ENCODE results near the gene CACUL1.

The CACUL1 gene

GRCh38 chr10:118732245-118733165 lies 22.3 kb downstream of the CACUL1 start:
- DNase-seq: no peak

- DNase-seq: no peak
These were observed 23.9 kb downstream of the CACUL1 start for GRCh38 chr10:118730756-118731456.

- DNase-seq: no peak
These were observed 25.0 kb downstream of the CACUL1 start for GRCh38 chr10:118729641-118730258.

- DNase-seq: no peak
These were observed 25.6 kb downstream of the CACUL1 start for GRCh38 chr10:118729200-118729599.

- DNase-seq: peak; percentile 77
These were observed 28.8 kb downstream of the CACUL1 start for GRCh38 chr10:118725886-118726500.

- no peak for DNase-seq
These were observed 31.3 kb downstream of the CACUL1 start for GRCh38 chr10:118723466-118723865.

- no peak for DNase-seq
These were observed 33.3 kb downstream of the CACUL1 start for GRCh38 chr10:118721539-118721876.

GRCh38 chr10:118720685-118721538 lies 33.9 kb downstream of the CACUL1 start:
- no peak for DNase-seq

GRCh38 chr10:118714366-118714765 lies 40.4 kb downstream of the CACUL1 start:
- no peak for DNase-seq

GRCh38 chr10:118712930-118713634 lies 41.7 kb downstream of the CACUL1 start:
- DNase-seq: no peak

- no peak for DNase-seq
These were observed 42.7 kb downstream of the CACUL1 start for GRCh38 chr10:118712080-118712479.

GRCh38 chr10:118710487-118710886 lies 44.3 kb downstream of the CACUL1 start:
- DNase-seq: no peak

GRCh38 chr10:118708571-118708970 lies 46.2 kb downstream of the CACUL1 start:
- DNase-seq: no peak

- DNase-seq: no peak
These were observed 50.1 kb downstream of the CACUL1 start for GRCh38 chr10:118704711-118705110.

GRCh38 chr10:118701529-118702323 lies 53.0 kb downstream of the CACUL1 start:
- DNase-seq: no peak

- no peak for DNase-seq
These were observed 56.3 kb downstream of the CACUL1 start for GRCh38 chr10:118698421-118698820.

GRCh38 chr10:118694848-118695247 lies 59.9 kb downstream of the CACUL1 start:
- DNase-seq: no peak

- no peak for DNase-seq
These were observed 61.9 kb downstream of the CACUL1 start for GRCh38 chr10:118692872-118693271.

GRCh38 chr10:118689070-118689858 lies 65.5 kb downstream of the CACUL1 start:
- DNase-seq: no peak

- DNase-seq: no peak
These were observed 67.3 kb downstream of the CACUL1 start for GRCh38 chr10:118687472-118687871.
